Endothelial cell of umbilical vein (primary cell): ENCODE data around the gene UFD1. TPM values are rescaled to one million over a fixed set of nuclear protein-coding genes. Genes with fewer than 3 reads are reported as not detected.

ENCODE experiments used
- BruUV-seq: library from RNA; stranded (reverse); fragments of 400-500 nt; replicated peaks from 2 replicates; lab custom pipeline; 2021; lab: Mats Ljungman, UMichigan
- CTCF ChIA-PET: fragments of 300-600, 350-600 bp; sonication (Branson Sonifier 250); formaldehyde crosslinking; loops from one replicate; lab custom pipeline; 2021; ENCODE audit warnings: antibody characterized with exemption, inconsistent platforms; lab: Charles Lee
- POLR2A ChIA-PET: fragments of 300-600, 350-600 bp; sonication (Branson Sonifier 250); formaldehyde crosslinking; loops from one replicate; lab custom pipeline; 2021; ENCODE audit warnings: antibody characterized with exemption, inconsistent platforms; lab: Charles Lee
- DNase-seq: peaks from one replicate; pipeline ENCODE4 v3.0.0-alpha.2; 2011; ENCODE audit warnings: low read depth, low spot score
- FAIRE-seq: peaks from 2 replicates; lab custom pipeline; 2011; peaks lifted over from hg19 to GRCh38; lab: Jason Lieb, UNC
- H2AFZ ChIP-seq: 2 replicates; pipeline ENCODE4 v1.6.0; 2012; ENCODE audit warnings: low read depth, low read length, control low read depth, inconsistent platforms
- H3K27ac ChIP-seq: 2 replicates; pipeline ENCODE4 v1.5.1; 2011; ENCODE audit warnings: low read depth, mild to moderate bottlenecking, control low read depth, low read length, moderate library complexity; ENCODE audit not compliant: insufficient read depth
- H3K27me3 ChIP-seq, 2 experiments: 2 replicates each; pipeline versions ENCODE4 v1.6.0 to v1.6.1; 2011; ENCODE audit warnings: low read length in 2 of 2, mixed read lengths in 1 of 2; ENCODE audit not compliant: control insufficient read depth in 2 of 2, insufficient read depth in 2 of 2
- H3K36me3 ChIP-seq, 2 experiments: 2 replicates in 1 of 2; 3 replicates in 1 of 2; pipeline ENCODE4 v1.5.1; 2011; ENCODE audit warnings: low read length in 2 of 2, mild to moderate bottlenecking in 1 of 2, moderate library complexity in 1 of 2; ENCODE audit not compliant: control insufficient read depth in 2 of 2, insufficient read depth in 2 of 2; ENCODE audit errors: extremely low read depth in 1 of 2
- H3K4me1 ChIP-seq: 3 replicates; pipeline ENCODE4 v1.5.1; 2011; ENCODE audit warnings: mild to moderate bottlenecking, low read length; ENCODE audit not compliant: control insufficient read depth, insufficient read depth; ENCODE audit errors: extremely low read depth
- H3K4me2 ChIP-seq: 2 replicates; pipeline ENCODE4 v1.6.1; 2011; ENCODE audit warnings: low read length, control low read depth, mixed read lengths; ENCODE audit not compliant: insufficient read depth
- H3K4me3 ChIP-seq, 3 experiments: fragments of 200-600 bp in 1 of 3; sonication (generic), shearing (Covaris generic) in 1 of 3; replicated peaks in 1 of 3; 2 replicates each; pipeline ENCODE4 v1.5.1; 2011 to 2016; ENCODE audit warnings: control low read depth in 3 of 3, low read length in 3 of 3, mild to moderate bottlenecking in 2 of 3, inconsistent platforms in 1 of 3, low read depth in 1 of 3, moderate library complexity in 1 of 3; ENCODE audit not compliant: insufficient read depth in 1 of 3
- H3K79me2 ChIP-seq: 2 replicates; pipeline ENCODE4 v1.6.0; 2012; ENCODE audit warnings: low read length, inconsistent platforms; ENCODE audit not compliant: control insufficient read depth, insufficient read depth
- H3K9ac ChIP-seq: replicated peaks from 2 replicates; pipeline ENCODE3; 2011; ENCODE audit warnings: low read length, control low read depth; ENCODE audit not compliant: insufficient read depth; ENCODE audit errors: extremely low read depth
- H3K9me1 ChIP-seq: replicated peaks from 3 replicates; pipeline ENCODE4 v1.6.0; 2011; ENCODE audit warnings: mild to moderate bottlenecking, low read length; ENCODE audit not compliant: control insufficient read depth, insufficient read depth; ENCODE audit errors: extremely low read depth
- H3K9me3 ChIP-seq: replicated peaks from 2 replicates; pipeline ENCODE4 v1.5.1; 2012; ENCODE audit warnings: low read length, inconsistent platforms; ENCODE audit not compliant: control insufficient read depth, insufficient read depth
- H4K20me1 ChIP-seq: replicated peaks from 2 replicates; pipeline ENCODE3; 2011; ENCODE audit warnings: mild to moderate bottlenecking, low read length; ENCODE audit not compliant: control insufficient read depth, insufficient read depth; ENCODE audit errors: extremely low read depth
- CTCF ChIP-seq, 2 donors: IDR thresholded peaks; 1 replicate in 1 of 2; 2 replicates in 1 of 2; pipeline ENCODE4 v1.5.1; 2011; ENCODE audit warnings: low read length in 2 of 2, mild to moderate bottlenecking in 2 of 2, moderate library complexity in 2 of 2, control low read depth in 1 of 2, inconsistent platforms in 1 of 2, low read depth in 1 of 2; ENCODE audit not compliant: insufficient read depth in 1 of 2; ENCODE audit errors: extremely low read depth in 1 of 2
- EZH2 ChIP-seq: IDR thresholded peaks from 2 replicates; pipeline ENCODE4 v1.6.1; 2012; ENCODE audit warnings: borderline replicate concordance, low read depth, mild to moderate bottlenecking, moderate library complexity, low read length, inconsistent platforms; ENCODE audit not compliant: severe bottlenecking
- FOS ChIP-seq: IDR thresholded peaks from 2 replicates; pipeline ENCODE4 v1.6.1; 2011; ENCODE audit warnings: mild to moderate bottlenecking, low read length, moderate library complexity, borderline replicate concordance; ENCODE audit not compliant: insufficient read depth
- GATA2 ChIP-seq: IDR thresholded peaks from 2 replicates; pipeline ENCODE4 v1.7.0; 2011; ENCODE audit warnings: low read depth, mild to moderate bottlenecking, moderate library complexity, mixed read lengths, low read length; ENCODE audit not compliant: insufficient read length, insufficient read depth
- JUN ChIP-seq: IDR thresholded peaks from 2 replicates; pipeline ENCODE4 v1.6.1; 2011; ENCODE audit warnings: borderline replicate concordance, low read depth; ENCODE audit not compliant: insufficient read length, insufficient read depth
- MAX ChIP-seq: IDR thresholded peaks from 2 replicates; pipeline ENCODE4 v1.6.1; 2011; ENCODE audit not compliant: insufficient read depth, insufficient read length
- MYC ChIP-seq: IDR thresholded peaks from one replicate; pipeline ENCODE4 v1.6.1; 2011; ENCODE audit warnings: mild to moderate bottlenecking, low read depth, low read length
- POLR2A ChIP-seq: IDR thresholded peaks from 2 replicates; pipeline ENCODE4 v1.6.1; 2012; ENCODE audit warnings: low read depth, mild to moderate bottlenecking, control low read depth, low read length
- POLR2AphosphoS5 ChIP-seq: IDR thresholded peaks from 2 replicates; pipeline ENCODE4 v1.6.1; 2012; ENCODE audit warnings: low read depth, mild to moderate bottlenecking, control low read depth, low read length, moderate library complexity; ENCODE audit not compliant: insufficient read depth
- dilution Hi-C: fragments of 300-500 bp; cut with MboI; formaldehyde crosslinking; loops from one replicate; pipeline ENCODE4 v1.15.0; 2019; ENCODE audit warnings: low sequenced_read_pairs; ENCODE audit not compliant: extremely low pct_ligation_motif_present
- intact Hi-C: fragments of 100-400 bp; cut with micrococcal nuclease; formaldehyde crosslinking; loops from one replicate; pipeline ENCODE4 v1.10.0; 2022
- polyA plus RNA-seq, 4 experiments: library from polyadenylated mRNA; depleted of rRNA in 3 of 4; stranded (reverse) in 3 of 4; unstranded in 1 of 4; fragments of >200 nt; gene quantifications; 2 replicates each; pipeline versions ENCODE4 v1.2.1 to v1.2.3, GENCODE V29; 2011 to 2012; ENCODE audit warnings: missing spikeins in 1 of 4
- total RNA-seq: library from RNA; stranded (reverse); gene quantifications from 2 replicates; pipeline ENCODE4 v1.2.3, GENCODE V29; 2021

Gene UFD1
- total and polyA plus RNA-seq, 2 donors (not counting 3 experiments of a cell fraction or from before 2014, with no cell fraction given) = 127 to 228 TPM

- BruUV-seq = no TSS peak
- intact Hi-C loops = no loop called here
- Histone ChIP-seq H3K9ac (no peak overlapping the region), H3K9me1 (no peaks in the 10 kb centered on the region), H2AFZ (no peak overlapping the region), H3K9me3 (no peaks in the 10 kb centered on the region), H3K27ac (no peak overlapping the region), H4K20me1 (no peaks in the 10 kb centered on the region), H3K4me3 (no peak overlapping the region), H3K79me2 (peaks cover 5% of the 10 kb centered on the region), H3K4me1 (no peaks in the 10 kb centered on the region), H3K36me3 (peaks cover 6 to 21% of the 10 kb centered on the region in 2 experiments), H3K4me2 (no peak overlapping the region), H3K27me3 (no peaks in the 10 kb centered on the region)
- CTCF ChIA-PET = no interaction called here
- FAIRE-seq = no peak
- dilution Hi-C loops = no loop called here
- POLR2A ChIA-PET = no interaction called here
- TF ChIP-seq MYC (no peak), EZH2 (no peak), POLR2AphosphoS5 (no peak), GATA2 (no peak), CTCF (IDR thresholded peaks at IDR 0.05; ENCODE audit: extremely low read depth in 1 of 2, insufficient read depth in 1 of 2, low read depth in 1 of 2, low read length in 2 of 2) (no peak), FOS (no peak), POLR2A (no peak), MAX (no peak), JUN (no peak)
- DNase-seq = no peak
Observed at GRCh38 chr22:19406281-19406811, 72.6 kb downstream of the UFD1 start.
